Caki2 (cell line): ENCODE results near the gene CRAMP1. TPM values are rescaled to one million over a fixed set of nuclear protein-coding genes. Genes with fewer than 3 reads are reported as not detected.
"Not testable (repeated sequence)": the region's sequence is repeated elsewhere in the genome, so short reads cannot be mapped to it uniquely, and the experiment has no call there.

Source experiments
- DNase-seq: peaks from one replicate; pipeline ENCODE4 v3.0.0-alpha.2; 2015; ENCODE audit warnings: low read depth
- in situ Hi-C: cut with HindIII; loops from 2 replicates; pipeline ENCODE4 v1.10.0; 2016; ENCODE audit warnings: low sequenced_read_pairs, low pct_unique_long_range_greater_than_20kb, mixed read lengths
- total RNA-seq: library from RNA; depleted of rRNA; stranded (reverse); fragments of >200 nt; shearing (Covaris generic); gene quantifications from 2 replicates; pipeline ENCODE4 v1.2.3, GENCODE V29; 2014; ENCODE audit warnings: low replicate concordance

The CRAMP1 gene
- total RNA-seq, 1 experiment from 2014 or later, result 4.1 TPM

- in situ Hi-C loops, result no loop called here
- no peak for DNase-seq
Measured at GRCh38 chr16:1590930-1591705, 21.0 kb upstream of the CRAMP1 start.

- in situ Hi-C loops, result no loop called here
- no peak for DNase-seq
Measured at GRCh38 chr16:1592446-1592845, 19.7 kb upstream of the CRAMP1 start.

GRCh38 chr16:1595511-1595910 is 16.6 kb upstream of the CRAMP1 start:
- DNase-seq, in situ Hi-C loops: not testable (repeated sequence)

- DNase-seq, result no peak
- in situ Hi-C loops, result no loop called here
Measured at GRCh38 chr16:1596516-1596915, 15.6 kb upstream of the CRAMP1 start.

GRCh38 chr16:1597154-1597553 is 15.0 kb upstream of the CRAMP1 start:
- DNase-seq, result no peak

GRCh38 chr16:1601031-1601430 is 11.1 kb upstream of the CRAMP1 start:
- in situ Hi-C loops, result no loop called here
- no peak for DNase-seq

More at GRCh38 chr16:1597154-1597553, 15.0 kb upstream of the CRAMP1 start:
- in situ Hi-C loops, result no loop called here

GRCh38 chr16:1601489-1601888 is 10.7 kb upstream of the CRAMP1 start:
- DNase-seq, result no peak
- in situ Hi-C loops, result no loop called here

GRCh38 chr16:1602285-1602684 is 9.9 kb upstream of the CRAMP1 start:
- DNase-seq, result no peak
- in situ Hi-C loops, result no loop called here

- in situ Hi-C loops, result no loop called here
- no peak for DNase-seq
Measured at GRCh38 chr16:1606774-1607173, 5.4 kb upstream of the CRAMP1 start.

- in situ Hi-C loops, result no loop called here
- no peak for DNase-seq
Measured at GRCh38 chr16:1607971-1608370, 4.2 kb upstream of the CRAMP1 start.

- peak; percentile 96 for DNase-seq
Measured at GRCh38 chr16:1610071-1610898, 1.9 kb upstream of the CRAMP1 start.

GRCh38 chr16:1610899-1611632 is 1.1 kb upstream of the CRAMP1 start:
- DNase-seq, result peak; percentile 58
- in situ Hi-C loops, result no loop called here

More at GRCh38 chr16:1610071-1610898, 1.9 kb upstream of the CRAMP1 start:
- in situ Hi-C loops, result no loop called here

GRCh38 chr16:1613211-1613622 is 1.1 kb downstream of the CRAMP1 start:
- in situ Hi-C loops, result no loop called here
- DNase-seq, result peak; percentile 10

- in situ Hi-C loops, result no loop called here
- no peak for DNase-seq
Measured at GRCh38 chr16:1613728-1614455, 1.7 kb downstream of the CRAMP1 start.

GRCh38 chr16:1614456-1615102 is 2.4 kb downstream of the CRAMP1 start:
- in situ Hi-C loops, result no loop called here
- DNase-seq, result peak; percentile 12

- in situ Hi-C loops, result no loop called here
- DNase-seq, result no peak
Measured at GRCh38 chr16:1615761-1616160, 3.6 kb downstream of the CRAMP1 start.

GRCh38 chr16:1619976-1620375 is 7.8 kb downstream of the CRAMP1 start:
- DNase-seq, result no peak
- in situ Hi-C loops, result no loop called here

- in situ Hi-C loops, result no loop called here
- peak; percentile 16 for DNase-seq
Measured at GRCh38 chr16:1620391-1620790, 8.2 kb downstream of the CRAMP1 start.
